NCI-H2196 treated with DMSO at 0.1 percent for 48 hours (cell line): Measurements from ENCODE around the gene GNGT2.

Experiments used
- DNase-seq: peaks from one replicate; lab custom pipeline; 2025; ENCODE audit not compliant: unreplicated experiment; lab: John Stamatoyannopoulos, UW

GNGT2 gene

GRCh38 chr17:49229805-49230600 is 19.6 kb upstream of the GNGT2 start:
- DNase-seq, result no peak

- DNase-seq, result no peak
Observed at GRCh38 chr17:49229076-49229804, 18.9 kb upstream of the GNGT2 start.

- DNase-seq, result peak; percentile 45
Observed at GRCh38 chr17:49227436-49228261, 17.3 kb upstream of the GNGT2 start.

GRCh38 chr17:49226771-49227435 is 16.5 kb upstream of the GNGT2 start:
- no peak for DNase-seq

- no peak for DNase-seq
Observed at GRCh38 chr17:49225554-49226236, 15.3 kb upstream of the GNGT2 start.

GRCh38 chr17:49224997-49225337 is 14.6 kb upstream of the GNGT2 start:
- no peak for DNase-seq

- DNase-seq, result peak; percentile 20
Observed at GRCh38 chr17:49224198-49224996, 14.0 kb upstream of the GNGT2 start.

- peak; percentile 42 for DNase-seq
Observed at GRCh38 chr17:49223517-49224197, 13.3 kb upstream of the GNGT2 start.

- DNase-seq, result no peak
Observed at GRCh38 chr17:49223168-49223516, 12.8 kb upstream of the GNGT2 start.

- no peak for DNase-seq
Observed at GRCh38 chr17:49219987-49220386, 9.6 kb upstream of the GNGT2 start.

GRCh38 chr17:49218941-49219913 is 8.9 kb upstream of the GNGT2 start:
- DNase-seq, result no peak

GRCh38 chr17:49217651-49218413 is 7.5 kb upstream of the GNGT2 start:
- DNase-seq, result no peak

- no peak for DNase-seq
Observed at GRCh38 chr17:49216953-49217650, 6.7 kb upstream of the GNGT2 start.

GRCh38 chr17:49216482-49216881 is 6.1 kb upstream of the GNGT2 start:
- DNase-seq, result no peak

- DNase-seq, result no peak
Observed at GRCh38 chr17:49214676-49215360, 4.4 kb upstream of the GNGT2 start.

GRCh38 chr17:49213847-49214246 is 3.5 kb upstream of the GNGT2 start:
- DNase-seq, result no peak
